ENCODE results near the gene KCTD4.

DNA sequence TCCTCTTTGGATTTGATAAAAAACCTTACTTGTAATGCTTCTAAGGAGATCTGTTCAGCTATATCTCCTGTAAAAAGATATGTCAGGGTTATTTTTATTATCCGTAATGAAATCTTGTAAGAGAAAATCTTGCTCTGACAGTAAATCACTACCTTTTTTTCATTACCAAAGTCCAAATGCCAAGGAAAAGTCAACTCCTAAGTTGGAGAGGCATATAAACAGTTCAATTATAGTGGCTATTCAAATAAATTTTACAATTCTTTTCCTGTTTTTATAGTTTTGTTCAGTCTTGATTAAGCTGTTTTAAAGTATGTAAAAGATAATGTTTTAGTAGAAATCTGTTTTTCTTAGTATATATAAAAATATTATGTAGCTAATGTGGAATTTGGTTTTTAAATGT is 9.0 kb downstream of the KCTD4 start:
- TF ChIP-seq POLR2A (IDR thresholded peaks at IDR 0.05; ENCODE audit: low read length) (no peak), GATA1 (IDR thresholded peaks at IDR 0.05; ENCODE audit: low read depth, low read length) (no peak)
